GM23338 (cell line): ENCODE results near the gene IGF1R. TPM values are rescaled to one million over a fixed set of nuclear protein-coding genes. Genes with fewer than 3 reads are reported as not detected.

Source experiments
- ATAC-seq: fragments of 200-7000 bp; cut with Tn5 transposase; 3 replicates; pipeline ENCODE4 v1.9.1; 2020
- DNase-seq: peaks from one replicate; pipeline ENCODE4 v3.0.0-alpha.2; 2015; ENCODE audit warnings: low spot score
- H2AFZ ChIP-seq: fragments of 200-600 bp; sonication (generic); 2 replicates; pipeline ENCODE4 v1.8.0; 2016; ENCODE audit warnings: antibody characterized with exemption, mild to moderate bottlenecking, moderate library complexity
- H3F3A ChIP-seq: fragments of 200-600 bp; sonication (generic); replicated peaks from 2 replicates; pipeline ENCODE4 v1.8.0; 2017; ENCODE audit warnings: antibody characterized with exemption, mixed run types, low read depth
- H3K27ac ChIP-seq: fragments of 200-600 bp; sonication (generic); 2 replicates; pipeline ENCODE4 v1.6.1; 2016; ENCODE audit warnings: low read depth
- H3K27me3 ChIP-seq: fragments of 200-600 bp; sonication (generic); 2 replicates; pipeline ENCODE4 v1.8.0; 2016; ENCODE audit warnings: mild to moderate bottlenecking, mixed run types, moderate library complexity; ENCODE audit not compliant: insufficient read depth
- H3K36me3 ChIP-seq: fragments of 200-600 bp; sonication (generic); 2 replicates; pipeline ENCODE4 v1.8.0; 2016; ENCODE audit warnings: mild to moderate bottlenecking; ENCODE audit not compliant: insufficient read depth
- H3K4me1 ChIP-seq: fragments of 200-600 bp; sonication (generic); 2 replicates; pipeline ENCODE4 v1.8.0; 2016; ENCODE audit warnings: mild to moderate bottlenecking, moderate library complexity; ENCODE audit not compliant: insufficient read depth
- H3K4me2 ChIP-seq: fragments of 200-600 bp; sonication (generic); 2 replicates; pipeline ENCODE4 v1.7.1; 2017; ENCODE audit warnings: mixed run types
- H3K4me3 ChIP-seq: fragments of 200-600 bp; sonication (generic); 2 replicates; pipeline ENCODE4 v1.6.1; 2016; ENCODE audit warnings: mixed run types
- H3K79me2 ChIP-seq: fragments of 200-600 bp; sonication (generic); replicated peaks from 2 replicates; pipeline ENCODE4 v1.8.0; 2017; ENCODE audit warnings: mild to moderate bottlenecking; ENCODE audit not compliant: insufficient read depth
- H3K9me2 ChIP-seq: fragments of 200-600 bp; sonication (generic); 2 replicates; pipeline ENCODE4 v1.8.0; 2017; ENCODE audit not compliant: insufficient read depth
- H4K20me1 ChIP-seq: fragments of 200-600 bp; sonication (generic); replicated peaks from 2 replicates; pipeline ENCODE4 v1.8.0; 2017; ENCODE audit warnings: mild to moderate bottlenecking; ENCODE audit not compliant: insufficient read depth
- H3K27ac Mint-ChIP-seq: 2 replicates; pipeline ENCODE4 v1.8.0; 2020; ENCODE audit warnings: inconsistent platforms, mild to moderate bottlenecking, moderate library complexity, mixed read lengths
- H3K27me3 Mint-ChIP-seq: 3 replicates; pipeline ENCODE4 v1.8.0; 2022; ENCODE audit warnings: low read depth, mild to moderate bottlenecking, moderate library complexity, mixed read lengths, inconsistent platforms; ENCODE audit not compliant: insufficient read depth, poor library complexity
- H3K36me3 Mint-ChIP-seq: 3 replicates; pipeline ENCODE4 v1.8.0; 2021; ENCODE audit warnings: low read depth, mild to moderate bottlenecking, inconsistent platforms, moderate library complexity, mixed read lengths
- H3K4me1 Mint-ChIP-seq: 3 replicates; pipeline ENCODE4 v1.8.0; 2020; ENCODE audit warnings: mild to moderate bottlenecking, inconsistent platforms, mixed read lengths
- H3K4me3 Mint-ChIP-seq: 3 replicates; pipeline ENCODE4 v1.8.0; 2021; ENCODE audit warnings: moderate library complexity, mild to moderate bottlenecking, inconsistent platforms, mixed read lengths
- H3K9me3 Mint-ChIP-seq: 3 replicates; pipeline ENCODE4 v1.8.0; 2020; ENCODE audit warnings: moderate library complexity, mild to moderate bottlenecking, inconsistent platforms, mixed read lengths
- CREB1 ChIP-seq: fragments of 250-450 bp; sonication (Bioruptor Pico); IDR thresholded peaks from 2 replicates; pipeline ENCODE4 v1.5.0; 2020; ENCODE audit warnings: low read depth, mild to moderate bottlenecking, moderate library complexity
- EZH2 ChIP-seq: fragments of 200-600 bp; sonication (generic); IDR thresholded peaks from one replicate; pipeline ENCODE4 v1.8.0; 2017; ENCODE audit warnings: antibody characterized with exemption, mild to moderate bottlenecking, low read depth; ENCODE audit not compliant: unreplicated experiment
- EZH2phosphoT487 ChIP-seq: fragments of 200-600 bp; sonication (generic); IDR thresholded peaks from one replicate; pipeline ENCODE4 v1.8.1; 2018; ENCODE audit warnings: antibody characterized with exemption; ENCODE audit not compliant: unreplicated experiment
- JUNB ChIP-seq: IDR thresholded peaks from one replicate; pipeline ENCODE4 v1.6.1; 2016; ENCODE audit warnings: antibody characterized with exemption; ENCODE audit not compliant: unreplicated experiment
- NANOG ChIP-seq: IDR thresholded peaks from 2 replicates; pipeline ENCODE4 v1.6.1; 2016; ENCODE audit warnings: antibody characterized with exemption, borderline replicate concordance
- POLR2AphosphoS5 ChIP-seq: IDR thresholded peaks from 2 replicates; pipeline ENCODE4 v1.6.1; 2016; ENCODE audit warnings: antibody characterized with exemption, low read depth
- STAT1 ChIP-seq: IDR thresholded peaks from one replicate; pipeline ENCODE4 v1.6.1; 2016; ENCODE audit warnings: antibody characterized with exemption; ENCODE audit not compliant: unreplicated experiment
- ZNF114 ChIP-seq: fragments of 250-450 bp; sonication (Bioruptor Pico); IDR thresholded peaks from 2 replicates; pipeline ENCODE4 v1.5.0; 2020; ENCODE audit warnings: mild to moderate bottlenecking, moderate library complexity
- ZNF331 ChIP-seq: fragments of 250-450 bp; sonication (Bioruptor Pico); IDR thresholded peaks from 2 replicates; pipeline ENCODE4 v1.5.0; 2020; ENCODE audit warnings: low read depth, mild to moderate bottlenecking, moderate library complexity
- ZNF462 ChIP-seq: fragments of 250-450 bp; sonication (Bioruptor Pico); IDR thresholded peaks from 2 replicates; pipeline ENCODE4 v1.5.0; 2020; ENCODE audit warnings: mild to moderate bottlenecking, moderate library complexity
- polyA plus RNA-seq: library from polyadenylated mRNA; unstranded; fragments of >200 nt; fragmentation: Nextera tagmentation; extraction: Ambion mirVana; gene quantifications from 2 replicates; pipeline ENCODE4 v1.2.1, GENCODE V29; 2016
- total RNA-seq: library from RNA; depleted of rRNA; stranded (reverse); fragments of >200 nt; shearing (Covaris generic); gene quantifications from 2 replicates; pipeline ENCODE4 v1.2.3, GENCODE V29; 2014
- TF ChIP-seq, protein P1 (sequence below), 2 experiments: fragments of 200-600 bp in 1 of 2; sonication (generic) in 1 of 2; conservative IDR thresholded peaks; 2 replicates each; pipeline versions ENCODE4 v1.5.1 to v1.6.1; 2016 to 2017; ENCODE audit warnings: antibody characterized with exemption in 2 of 2, low read depth in 2 of 2, mild to moderate bottlenecking in 2 of 2, moderate library complexity in 1 of 2
- TF ChIP-seq, protein P2 (sequence below): IDR thresholded peaks from one replicate; pipeline ENCODE4 v1.6.1; 2018; ENCODE audit warnings: antibody characterized with exemption; ENCODE audit not compliant: unreplicated experiment
- TF ChIP-seq, protein P3 (sequence below): IDR thresholded peaks from 2 replicates; pipeline ENCODE4 v1.6.1; 2016; ENCODE audit warnings: antibody characterized with exemption

IGF1R gene
- total and polyA plus RNA-seq, 2 experiments from 2014 or later = 20.4 to 92.2 TPM

DNA sequence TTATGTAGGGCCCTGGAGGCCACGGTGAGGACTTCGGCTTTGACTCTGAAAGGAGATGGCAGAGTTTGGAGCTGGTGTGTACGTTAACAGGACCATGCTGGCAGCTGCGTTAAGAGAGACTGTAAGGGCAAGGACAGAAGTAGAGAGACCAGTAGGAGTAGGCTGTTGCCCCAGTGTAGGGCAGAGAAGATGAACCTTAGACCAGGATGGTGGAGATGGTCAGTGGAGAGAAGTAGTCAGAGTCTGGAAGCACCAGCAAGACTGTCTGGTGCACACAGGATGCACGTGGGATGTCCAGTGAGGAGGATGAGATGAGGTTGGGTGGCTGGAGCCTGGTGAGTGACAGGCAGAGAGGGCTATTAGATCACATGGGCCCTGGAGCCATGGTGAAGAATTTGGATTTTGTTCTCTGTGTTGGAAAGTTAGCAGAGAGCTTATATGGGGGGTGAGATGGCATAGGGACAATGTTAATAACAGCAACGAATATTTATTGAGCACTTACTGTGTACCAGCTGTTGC lies 150.1 kb downstream of the IGF1R start:
- Mint-ChIP-seq H3K36me3 (no peaks in the 10 kb centered on the region), H3K9me3 (no peaks in the 10 kb centered on the region), H3K27me3 (peaks cover 19% of the 10 kb centered on the region), H3K4me1 (peaks cover 90% of the 10 kb centered on the region), H3K27ac (no peak overlapping the region), H3K4me3 (peak overlapping the region; percentile 9; the same call in 2 of the 3 replicates)
- H2AFZ ChIP-seq = no peak overlapping the region
- H3K4me2 ChIP-seq = peak overlapping the region; percentile 77; the same call in 1 of the 2 replicates
- H3K9me2 ChIP-seq = no peaks in the 10 kb centered on the region
- H3K79me2 ChIP-seq = peaks cover 95% of the 10 kb centered on the region
- H3F3A ChIP-seq = peaks cover 14% of the 10 kb centered on the region; the same call in 1 of the 2 replicates
- H3K4me3 ChIP-seq = no peak overlapping the region
- H3K36me3 ChIP-seq = no peaks in the 10 kb centered on the region
- peaks cover 84% of the 10 kb centered on the region for H3K4me1 ChIP-seq
- H3K27ac ChIP-seq = no peak overlapping the region
- peaks cover 72% of the 10 kb centered on the region for H4K20me1 ChIP-seq
- DNase-seq (no peak), ATAC-seq (no peak)
- H3K27me3 ChIP-seq = no peaks in the 10 kb centered on the region
- no peak for TF ChIP-seq CREB1 (CRISPR knock-in tag)
- no peak for TF ChIP-seq EZH2
- no peak for TF ChIP-seq EZH2phosphoT487
- TF ChIP-seq NANOG = no peak
- TF ChIP-seq, protein P1, sequence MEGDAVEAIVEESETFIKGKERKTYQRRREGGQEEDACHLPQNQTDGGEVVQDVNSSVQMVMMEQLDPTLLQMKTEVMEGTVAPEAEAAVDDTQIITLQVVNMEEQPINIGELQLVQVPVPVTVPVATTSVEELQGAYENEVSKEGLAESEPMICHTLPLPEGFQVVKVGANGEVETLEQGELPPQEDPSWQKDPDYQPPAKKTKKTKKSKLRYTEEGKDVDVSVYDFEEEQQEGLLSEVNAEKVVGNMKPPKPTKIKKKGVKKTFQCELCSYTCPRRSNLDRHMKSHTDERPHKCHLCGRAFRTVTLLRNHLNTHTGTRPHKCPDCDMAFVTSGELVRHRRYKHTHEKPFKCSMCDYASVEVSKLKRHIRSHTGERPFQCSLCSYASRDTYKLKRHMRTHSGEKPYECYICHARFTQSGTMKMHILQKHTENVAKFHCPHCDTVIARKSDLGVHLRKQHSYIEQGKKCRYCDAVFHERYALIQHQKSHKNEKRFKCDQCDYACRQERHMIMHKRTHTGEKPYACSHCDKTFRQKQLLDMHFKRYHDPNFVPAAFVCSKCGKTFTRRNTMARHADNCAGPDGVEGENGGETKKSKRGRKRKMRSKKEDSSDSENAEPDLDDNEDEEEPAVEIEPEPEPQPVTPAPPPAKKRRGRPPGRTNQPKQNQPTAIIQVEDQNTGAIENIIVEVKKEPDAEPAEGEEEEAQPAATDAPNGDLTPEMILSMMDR (conservative IDR thresholded peaks at IDR 0.05; ENCODE audit: low read depth in 2 of 2) = no peak
- TF ChIP-seq, protein P2, sequence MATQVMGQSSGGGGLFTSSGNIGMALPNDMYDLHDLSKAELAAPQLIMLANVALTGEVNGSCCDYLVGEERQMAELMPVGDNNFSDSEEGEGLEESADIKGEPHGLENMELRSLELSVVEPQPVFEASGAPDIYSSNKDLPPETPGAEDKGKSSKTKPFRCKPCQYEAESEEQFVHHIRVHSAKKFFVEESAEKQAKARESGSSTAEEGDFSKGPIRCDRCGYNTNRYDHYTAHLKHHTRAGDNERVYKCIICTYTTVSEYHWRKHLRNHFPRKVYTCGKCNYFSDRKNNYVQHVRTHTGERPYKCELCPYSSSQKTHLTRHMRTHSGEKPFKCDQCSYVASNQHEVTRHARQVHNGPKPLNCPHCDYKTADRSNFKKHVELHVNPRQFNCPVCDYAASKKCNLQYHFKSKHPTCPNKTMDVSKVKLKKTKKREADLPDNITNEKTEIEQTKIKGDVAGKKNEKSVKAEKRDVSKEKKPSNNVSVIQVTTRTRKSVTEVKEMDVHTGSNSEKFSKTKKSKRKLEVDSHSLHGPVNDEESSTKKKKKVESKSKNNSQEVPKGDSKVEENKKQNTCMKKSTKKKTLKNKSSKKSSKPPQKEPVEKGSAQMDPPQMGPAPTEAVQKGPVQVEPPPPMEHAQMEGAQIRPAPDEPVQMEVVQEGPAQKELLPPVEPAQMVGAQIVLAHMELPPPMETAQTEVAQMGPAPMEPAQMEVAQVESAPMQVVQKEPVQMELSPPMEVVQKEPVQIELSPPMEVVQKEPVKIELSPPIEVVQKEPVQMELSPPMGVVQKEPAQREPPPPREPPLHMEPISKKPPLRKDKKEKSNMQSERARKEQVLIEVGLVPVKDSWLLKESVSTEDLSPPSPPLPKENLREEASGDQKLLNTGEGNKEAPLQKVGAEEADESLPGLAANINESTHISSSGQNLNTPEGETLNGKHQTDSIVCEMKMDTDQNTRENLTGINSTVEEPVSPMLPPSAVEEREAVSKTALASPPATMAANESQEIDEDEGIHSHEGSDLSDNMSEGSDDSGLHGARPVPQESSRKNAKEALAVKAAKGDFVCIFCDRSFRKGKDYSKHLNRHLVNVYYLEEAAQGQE = no peak
- no peak for TF ChIP-seq POLR2AphosphoS5
- TF ChIP-seq ZNF331 (CRISPR knock-in tag) = no peak
- TF ChIP-seq JUNB = no peak
- TF ChIP-seq ZNF114 (CRISPR knock-in tag) = no peak
- no peak for TF ChIP-seq STAT1
- TF ChIP-seq, protein P3, sequence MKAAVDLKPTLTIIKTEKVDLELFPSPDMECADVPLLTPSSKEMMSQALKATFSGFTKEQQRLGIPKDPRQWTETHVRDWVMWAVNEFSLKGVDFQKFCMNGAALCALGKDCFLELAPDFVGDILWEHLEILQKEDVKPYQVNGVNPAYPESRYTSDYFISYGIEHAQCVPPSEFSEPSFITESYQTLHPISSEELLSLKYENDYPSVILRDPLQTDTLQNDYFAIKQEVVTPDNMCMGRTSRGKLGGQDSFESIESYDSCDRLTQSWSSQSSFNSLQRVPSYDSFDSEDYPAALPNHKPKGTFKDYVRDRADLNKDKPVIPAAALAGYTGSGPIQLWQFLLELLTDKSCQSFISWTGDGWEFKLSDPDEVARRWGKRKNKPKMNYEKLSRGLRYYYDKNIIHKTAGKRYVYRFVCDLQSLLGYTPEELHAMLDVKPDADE = no peak
- TF ChIP-seq ZNF462 (CRISPR knock-in tag) = no peak
